OCI-LY7 (cell line): Measurements from ENCODE around the gene CD55. TPM values are rescaled to one million over a fixed set of nuclear protein-coding genes. Genes with fewer than 3 reads are reported as not detected.

ENCODE experiments used
- BruUV-seq: library from RNA; stranded (reverse); fragments of 400-500 nt; replicated peaks from 2 replicates; lab custom pipeline; 2021; lab: Mats Ljungman, UMichigan
- CTCF ChIA-PET: fragments of 300-600 bp; sonication (Branson Sonifier 250); formaldehyde crosslinking; loops from one replicate; lab custom pipeline; 2022; ENCODE audit warnings: antibody characterized with exemption; ENCODE audit not compliant: unreplicated experiment; lab: Charles Lee
- POLR2A ChIA-PET: fragments of 300-600 bp; sonication (Branson Sonifier 250); formaldehyde crosslinking; loops from one replicate; lab custom pipeline; 2022; ENCODE audit warnings: antibody characterized with exemption; lab: Charles Lee
- DNase-seq: peaks from one replicate; pipeline ENCODE4 v3.0.0-alpha.2; 2015; ENCODE audit warnings: low spot score
- H2AFZ ChIP-seq: fragments of 200-600 bp; sonication (generic), shearing (Covaris generic); 2 replicates; pipeline ENCODE4 v1.6.1; 2014; ENCODE audit warnings: mild to moderate bottlenecking, antibody characterized with exemption, low read length, moderate library complexity
- H3K27ac ChIP-seq: fragments of 200-600 bp; sonication (generic); 2 replicates; pipeline ENCODE4 v1.5.1; 2014; ENCODE audit warnings: mixed run types, low read depth, mild to moderate bottlenecking, moderate library complexity, low read length, inconsistent platforms; ENCODE audit not compliant: poor library complexity, severe bottlenecking
- H3K36me3 ChIP-seq: fragments of 200-600 bp; sonication (generic); 2 replicates; pipeline ENCODE4 v1.6.1; 2014; ENCODE audit warnings: mild to moderate bottlenecking, antibody characterized with exemption, low read length, moderate library complexity, mixed read lengths; ENCODE audit not compliant: insufficient read depth
- H3K4me1 ChIP-seq: fragments of 200-600 bp; sonication (generic); 2 replicates; pipeline ENCODE4 v1.5.1; 2014; ENCODE audit warnings: mild to moderate bottlenecking, low read length; ENCODE audit not compliant: insufficient read depth, poor library complexity, severe bottlenecking
- H3K4me2 ChIP-seq: fragments of 200-600 bp; sonication (generic); 2 replicates; pipeline ENCODE4 v1.6.1; 2014; ENCODE audit warnings: mild to moderate bottlenecking, low read length
- H3K4me3 ChIP-seq: fragments of 200-600 bp; sonication (generic); 2 replicates; pipeline ENCODE4 v1.5.1; 2014; ENCODE audit warnings: mild to moderate bottlenecking, low read depth, low read length; ENCODE audit not compliant: poor library complexity, severe bottlenecking
- H3K79me2 ChIP-seq: fragments of 200-600 bp; sonication (generic); 2 replicates; pipeline ENCODE4 v1.6.1; 2016; ENCODE audit warnings: low read depth, mild to moderate bottlenecking, low read length, moderate library complexity, mixed read lengths; ENCODE audit not compliant: insufficient read depth
- H3K9me2 ChIP-seq: fragments of 200-600 bp; sonication (generic); 2 replicates; pipeline ENCODE4 v1.6.1; 2016; ENCODE audit warnings: mild to moderate bottlenecking, low read length, mixed read lengths; ENCODE audit not compliant: insufficient read depth
- H3K9me3 ChIP-seq: fragments of 200-600 bp; sonication (generic); 2 replicates; pipeline ENCODE4 v1.6.1; 2014; ENCODE audit warnings: mild to moderate bottlenecking, mixed run types, low read length, mixed read lengths
- H4K20me1 ChIP-seq: fragments of 200-600 bp; sonication (generic); 2 replicates; pipeline ENCODE4 v1.6.1; 2014; ENCODE audit warnings: mild to moderate bottlenecking, antibody characterized with exemption, low read length, moderate library complexity, mixed read lengths; ENCODE audit not compliant: insufficient read depth
- EZH2phosphoT487 ChIP-seq: fragments of 200-600 bp; sonication (generic); IDR thresholded peaks from 2 replicates; pipeline ENCODE4 v1.6.1; 2018; ENCODE audit warnings: low read depth, borderline replicate concordance, mild to moderate bottlenecking, mixed run types, antibody characterized with exemption, low read length, moderate library complexity, mixed read lengths
- intact Hi-C: fragments of 100-400 bp; cut with micrococcal nuclease; formaldehyde crosslinking; loops from one replicate; pipeline ENCODE4 v1.10.0; 2022; ENCODE audit not compliant: unreplicated experiment
- total RNA-seq, 2 experiments: library from RNA; depleted of rRNA in 1 of 2; stranded (reverse); fragments of >200 nt in 1 of 2; shearing (Covaris generic) in 1 of 2; gene quantifications; 2 replicates each; pipeline ENCODE4 v1.2.3, GENCODE V29; 2014 to 2022
- TF ChIP-seq, protein P1 (sequence below): fragments of 200-600 bp; sonication (generic); conservative IDR thresholded peaks from 2 replicates; pipeline ENCODE4 v1.5.1; 2014; ENCODE audit warnings: mild to moderate bottlenecking, antibody characterized with exemption, low read length, moderate library complexity, mixed read lengths

CD55 gene
- total RNA-seq, 2 experiments from 2014 or later = 20.0 to 28.1 TPM

DNA sequence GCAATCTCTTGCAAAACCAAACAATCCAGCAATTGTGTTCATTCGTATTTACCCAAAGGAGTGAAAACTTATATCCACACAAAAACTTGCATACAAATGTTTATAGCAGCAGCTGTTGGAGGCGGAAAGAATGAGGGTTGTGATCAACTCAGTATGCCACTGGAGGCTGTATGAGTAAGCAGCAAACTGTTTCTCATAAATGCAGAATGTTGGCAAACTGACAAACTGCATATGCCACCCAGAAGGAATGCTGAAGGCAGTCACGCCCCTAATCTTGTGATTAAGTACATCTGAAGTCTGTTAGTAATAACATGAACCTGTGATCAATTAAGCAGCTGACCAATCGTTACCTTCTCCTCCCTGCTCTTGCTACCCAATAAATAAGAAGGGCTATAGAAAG is 72.1 kb downstream of the CD55 start:
- TF ChIP-seq EZH2phosphoT487 = no peak
- TF ChIP-seq, protein P1, sequence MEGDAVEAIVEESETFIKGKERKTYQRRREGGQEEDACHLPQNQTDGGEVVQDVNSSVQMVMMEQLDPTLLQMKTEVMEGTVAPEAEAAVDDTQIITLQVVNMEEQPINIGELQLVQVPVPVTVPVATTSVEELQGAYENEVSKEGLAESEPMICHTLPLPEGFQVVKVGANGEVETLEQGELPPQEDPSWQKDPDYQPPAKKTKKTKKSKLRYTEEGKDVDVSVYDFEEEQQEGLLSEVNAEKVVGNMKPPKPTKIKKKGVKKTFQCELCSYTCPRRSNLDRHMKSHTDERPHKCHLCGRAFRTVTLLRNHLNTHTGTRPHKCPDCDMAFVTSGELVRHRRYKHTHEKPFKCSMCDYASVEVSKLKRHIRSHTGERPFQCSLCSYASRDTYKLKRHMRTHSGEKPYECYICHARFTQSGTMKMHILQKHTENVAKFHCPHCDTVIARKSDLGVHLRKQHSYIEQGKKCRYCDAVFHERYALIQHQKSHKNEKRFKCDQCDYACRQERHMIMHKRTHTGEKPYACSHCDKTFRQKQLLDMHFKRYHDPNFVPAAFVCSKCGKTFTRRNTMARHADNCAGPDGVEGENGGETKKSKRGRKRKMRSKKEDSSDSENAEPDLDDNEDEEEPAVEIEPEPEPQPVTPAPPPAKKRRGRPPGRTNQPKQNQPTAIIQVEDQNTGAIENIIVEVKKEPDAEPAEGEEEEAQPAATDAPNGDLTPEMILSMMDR = no peak
- no peak overlapping the region for H2AFZ ChIP-seq
- ChIA-PET CTCF (no interaction called here), POLR2A (no interaction called here)
- H4K20me1 ChIP-seq = no peaks in the 10 kb centered on the region
- intact Hi-C loops = no loop called here
- no peaks in the 10 kb centered on the region for H3K79me2 ChIP-seq
- no peaks in the 10 kb centered on the region for H3K4me1 ChIP-seq
- no peaks in the 10 kb centered on the region for H3K36me3 ChIP-seq
- no peaks in the 10 kb centered on the region for H3K9me3 ChIP-seq
- no peak for DNase-seq
- H3K27ac ChIP-seq = no peak overlapping the region
- no peak overlapping the region for H3K4me2 ChIP-seq
- H3K9me2 ChIP-seq = no peaks in the 10 kb centered on the region
- H3K4me3 ChIP-seq = no peak overlapping the region
- BruUV-seq = no TSS peak

DNA sequence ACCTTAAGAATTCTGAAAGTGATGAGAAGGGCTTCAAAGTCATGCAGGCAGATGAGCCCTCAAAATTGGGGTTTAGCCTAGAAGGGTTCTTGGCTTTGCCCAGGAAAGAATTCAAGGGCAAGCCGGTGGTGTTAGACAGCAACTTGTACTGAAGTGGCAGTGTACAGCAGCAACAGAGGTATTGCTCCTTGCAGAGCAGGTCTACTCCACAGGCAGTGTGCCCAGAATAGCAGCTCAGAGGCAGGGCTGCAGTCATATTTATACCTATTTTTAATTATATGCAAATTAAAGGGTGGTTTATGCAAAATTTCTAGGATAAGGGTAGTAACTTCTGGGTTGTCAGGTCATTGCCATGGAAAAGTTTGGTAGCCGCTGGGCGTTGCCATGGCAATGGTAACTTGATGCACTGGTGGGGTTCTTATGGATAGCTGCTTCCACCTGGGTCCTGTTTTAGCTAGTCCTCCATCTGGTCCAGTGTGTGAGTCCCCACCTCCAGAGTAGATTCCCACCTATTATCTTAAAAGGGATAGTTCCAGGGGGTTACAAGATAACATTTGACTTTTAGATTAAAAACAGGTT is 74.8 kb downstream of the CD55 start:
- Histone ChIP-seq H4K20me1 (no peaks in the 10 kb centered on the region), H3K9me3 (no peaks in the 10 kb centered on the region), H3K4me3 (no peak overlapping the region), H3K79me2 (no peaks in the 10 kb centered on the region), H3K4me1 (no peaks in the 10 kb centered on the region), H3K9me2 (no peaks in the 10 kb centered on the region), H2AFZ (no peak overlapping the region), H3K36me3 (no peaks in the 10 kb centered on the region), H3K27ac (no peak overlapping the region), H3K4me2 (no peak overlapping the region)
- ChIA-PET CTCF (no interaction called here), POLR2A (no interaction called here)
- TF ChIP-seq, protein P1 = no peak
- no peak for TF ChIP-seq EZH2phosphoT487
- DNase-seq = no peak
- BruUV-seq = no TSS peak
- intact Hi-C loops = no loop called here

DNA sequence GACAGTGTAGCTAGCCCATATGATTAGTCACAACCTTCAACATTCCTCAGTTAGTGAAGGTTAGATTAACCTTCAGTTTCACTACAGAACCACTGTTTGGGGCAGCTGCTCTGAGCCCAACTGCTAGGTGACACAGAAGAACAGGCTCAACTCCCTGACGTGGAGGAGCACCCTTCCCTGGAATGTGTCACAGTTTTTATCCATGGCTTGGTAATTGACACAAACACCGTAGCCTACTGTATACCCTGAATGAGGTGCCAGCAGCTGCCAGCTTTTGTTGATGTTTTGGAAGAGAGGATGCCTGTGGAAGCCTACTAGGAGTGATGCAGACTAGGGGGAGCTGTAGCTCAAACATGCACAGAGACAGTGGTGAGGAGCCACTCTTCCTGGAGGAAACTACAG is 76.0 kb downstream of the CD55 start:
- Histone ChIP-seq H3K4me3 (no peak overlapping the region), H3K9me2 (no peaks in the 10 kb centered on the region), H3K36me3 (no peaks in the 10 kb centered on the region), H3K9me3 (no peaks in the 10 kb centered on the region), H3K79me2 (no peaks in the 10 kb centered on the region), H3K27ac (no peak overlapping the region), H3K4me2 (no peak overlapping the region), H2AFZ (no peak overlapping the region), H4K20me1 (no peaks in the 10 kb centered on the region), H3K4me1 (no peaks in the 10 kb centered on the region)
- no peak for TF ChIP-seq EZH2phosphoT487
- TF ChIP-seq, protein P1 = peak; percentile 40; the same call in 1 of the 2 replicates
- no peak for DNase-seq
- BruUV-seq = no TSS peak
- CTCF ChIA-PET = no interaction called here
- intact Hi-C loops = no loop called here
- POLR2A ChIA-PET = interaction anchor here (1.1 kb wide), 1 partner anchor 104 kb away, joined by 5 read pairs; no protein-coding TSS in a partner anchor
